HK-2 (cell line): ENCODE data around the gene ACVR2B.

Experiments
- DNase-seq: peaks from one replicate; pipeline ENCODE4 v3.0.0-alpha.2; 2018; ENCODE audit not compliant: unreplicated experiment

ACVR2B gene

DNA sequence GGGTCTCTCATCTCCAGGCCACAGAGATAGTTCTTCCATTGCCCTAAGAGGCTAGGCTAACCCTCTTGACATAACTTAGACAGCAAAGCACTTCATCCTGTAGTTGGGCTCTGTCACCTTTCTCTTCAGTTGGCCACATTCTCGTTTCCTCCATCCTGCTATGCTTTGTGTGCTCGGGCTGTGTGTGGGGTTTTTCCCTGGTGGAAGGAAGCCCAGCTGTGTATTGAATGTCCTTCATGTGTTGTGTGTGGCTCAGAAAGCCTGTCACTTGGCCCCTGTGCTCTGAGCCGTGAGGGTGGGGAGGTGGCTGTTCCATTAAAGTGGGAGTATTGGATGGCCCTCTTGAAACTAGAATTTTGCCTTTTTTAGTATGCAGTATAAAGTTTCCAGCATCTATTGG is 33.6 kb downstream of the ACVR2B start:
- DNase-seq = no peak

GRCh38 chr3:38488949-38489348 is 35.3 kb downstream of the ACVR2B start:
- DNase-seq = no peak

DNA sequence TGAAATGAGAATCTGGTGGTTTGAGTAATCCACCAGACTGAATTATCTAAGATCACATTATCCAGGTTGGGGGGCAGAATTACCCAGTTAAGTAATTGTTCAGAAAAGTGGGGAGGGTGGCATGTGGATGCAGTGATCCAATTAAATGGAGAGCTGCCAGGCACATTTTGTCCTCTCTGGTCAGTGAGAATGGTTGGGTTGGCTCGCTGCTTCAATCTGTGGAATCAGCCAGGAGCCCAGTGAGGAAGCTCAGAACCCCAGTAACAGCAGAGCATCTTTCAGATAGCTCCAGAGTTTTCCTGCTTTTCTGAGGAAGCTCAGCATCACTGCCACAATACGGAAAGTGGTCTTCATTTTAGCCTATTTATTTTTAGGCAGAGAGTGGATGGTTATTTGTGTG is 36.1 kb downstream of the ACVR2B start:
- no peak for DNase-seq

DNA sequence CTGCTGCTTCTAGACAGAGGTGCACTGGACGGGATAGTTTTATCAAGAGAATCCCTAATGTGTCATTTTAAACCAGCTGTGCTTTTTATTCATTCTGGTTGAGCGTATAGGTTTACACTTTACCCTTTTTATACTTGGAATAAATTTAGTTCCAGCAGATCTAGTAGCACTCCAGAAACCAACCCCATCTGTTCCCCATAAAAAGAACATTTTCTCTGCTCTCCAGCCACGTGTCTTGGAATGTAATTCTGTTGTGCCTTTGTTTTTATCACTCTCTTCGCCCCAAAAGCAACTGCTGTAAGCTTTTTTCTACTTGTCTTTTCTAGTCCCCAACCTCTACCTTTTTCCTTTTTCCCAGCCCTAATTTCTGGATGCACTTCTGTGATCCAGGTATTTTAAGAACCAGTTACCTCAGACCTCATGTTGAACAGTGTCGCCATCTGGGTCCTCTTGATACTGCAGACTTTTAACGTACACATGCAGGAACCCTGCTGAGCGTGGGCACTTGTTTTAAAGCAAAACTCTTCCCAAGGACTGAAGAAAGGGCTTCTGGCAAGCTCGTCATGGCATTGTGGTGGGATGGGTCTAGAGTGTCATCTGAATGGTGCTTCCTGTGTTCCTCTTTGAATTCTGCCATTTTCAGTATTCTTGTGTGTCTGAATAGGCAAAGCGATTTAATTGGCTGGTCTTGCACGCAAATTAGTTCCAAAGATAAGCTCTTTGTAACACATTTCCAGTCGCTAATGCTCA is 36.8 kb downstream of the ACVR2B start:
- DNase-seq = no peak

- DNase-seq = no peak
These were observed 37.5 kb downstream of the ACVR2B start for GRCh38 chr3:38491215-38491614.

DNA sequence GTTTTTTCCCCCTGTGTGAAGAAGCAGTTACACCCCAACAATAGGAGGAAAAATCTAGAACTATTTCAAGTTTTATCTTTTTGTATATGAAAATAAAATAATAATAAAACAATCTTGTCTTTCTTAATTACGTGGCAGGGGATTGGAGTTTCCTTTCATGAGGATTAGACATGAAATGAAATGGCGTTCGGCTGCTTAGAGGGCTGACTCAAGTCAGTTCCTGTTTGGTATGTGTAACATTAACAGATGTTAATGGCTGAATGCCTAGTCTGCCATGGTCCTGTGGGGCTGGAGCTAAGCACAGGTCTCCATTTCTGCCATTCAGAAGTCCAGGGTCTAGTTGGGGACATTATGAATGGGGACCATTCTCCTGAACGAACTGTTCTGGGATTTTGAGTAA is 39.3 kb downstream of the ACVR2B start:
- DNase-seq = no peak

- DNase-seq = peak; percentile 93
These were observed 42.6 kb downstream of the ACVR2B start, which contains the start of gene EXOG for GRCh38 chr3:38496131-38496910. TSS of gene EXOG (plus strand) at chr3:38496340. CDS start at chr3:38496368, 28 bp downstream.

DNA sequence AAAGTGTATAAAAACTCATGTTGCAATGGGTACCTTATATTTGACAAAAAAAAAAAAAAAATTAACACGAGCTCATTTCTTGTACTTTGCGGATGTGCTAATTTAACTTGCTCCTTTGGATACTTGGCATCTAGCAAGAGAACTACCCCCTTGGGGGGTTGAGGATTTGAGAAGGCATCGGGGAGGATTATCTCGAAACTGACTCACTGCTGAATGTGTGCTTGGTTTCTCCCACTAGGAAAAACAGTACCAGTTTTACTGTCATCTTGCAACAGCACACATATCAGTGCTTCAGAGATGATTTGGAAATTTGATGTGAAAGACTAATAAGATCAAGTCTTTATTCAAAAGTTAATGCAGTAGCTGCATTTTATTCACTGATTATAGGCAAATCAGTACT is 43.3 kb downstream of the ACVR2B start:
- DNase-seq = no peak

DNA sequence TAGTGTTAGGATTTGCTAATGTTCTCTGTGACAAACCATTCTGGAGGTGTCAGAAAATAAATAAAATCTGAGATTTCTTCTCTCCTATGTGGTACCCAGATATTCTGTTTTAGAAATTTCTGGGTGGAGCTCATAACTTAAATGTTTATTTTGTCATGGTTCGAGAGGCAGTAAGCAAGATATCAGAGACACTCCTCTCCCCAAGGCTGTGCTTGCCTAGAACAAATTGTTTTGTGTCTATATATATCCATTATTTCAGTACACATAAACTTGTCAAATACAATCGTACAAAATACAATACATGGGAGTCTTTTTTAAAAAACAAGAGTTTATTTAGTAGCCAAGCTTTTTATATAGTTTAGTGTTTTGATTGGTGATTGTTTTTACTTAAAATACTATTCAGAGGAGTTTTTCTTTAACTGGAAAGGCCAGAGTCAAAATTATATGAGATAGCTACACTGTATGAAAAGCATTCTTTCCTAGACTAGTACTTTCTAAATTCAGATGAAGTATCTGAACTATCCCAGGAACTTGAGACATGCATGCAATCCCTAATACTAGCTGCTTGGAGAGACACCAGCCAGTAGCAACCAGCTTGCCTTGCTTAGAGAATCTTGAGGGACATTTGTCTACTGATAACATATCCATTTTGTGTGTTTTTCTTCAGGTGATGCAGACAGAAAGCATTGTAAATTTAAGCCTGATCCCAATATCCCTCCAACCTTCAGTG is 47.2 kb downstream of the ACVR2B start:
- DNase-seq = no peak

- no peak for DNase-seq
These were observed 53.4 kb downstream of the ACVR2B start for GRCh38 chr3:38507120-38507519.

DNA sequence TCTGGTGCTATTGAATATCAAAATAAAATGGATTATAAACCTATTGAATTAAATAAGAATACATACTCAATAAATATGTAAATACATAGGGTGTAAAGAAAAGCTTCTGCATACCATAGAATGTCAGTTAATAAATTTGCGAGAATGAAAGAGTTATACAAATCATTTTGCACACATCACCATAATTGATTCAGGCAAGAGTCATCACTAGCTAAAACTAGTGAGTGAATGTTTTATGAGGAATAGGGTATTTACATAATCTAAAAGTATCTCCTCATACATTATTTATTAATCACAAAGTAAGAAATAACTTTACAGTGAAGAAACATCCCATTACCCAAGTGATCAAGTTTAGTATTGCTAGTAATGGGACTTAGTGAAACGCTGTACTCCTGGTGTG is 56.0 kb downstream of the ACVR2B start:
- DNase-seq = no peak

DNA sequence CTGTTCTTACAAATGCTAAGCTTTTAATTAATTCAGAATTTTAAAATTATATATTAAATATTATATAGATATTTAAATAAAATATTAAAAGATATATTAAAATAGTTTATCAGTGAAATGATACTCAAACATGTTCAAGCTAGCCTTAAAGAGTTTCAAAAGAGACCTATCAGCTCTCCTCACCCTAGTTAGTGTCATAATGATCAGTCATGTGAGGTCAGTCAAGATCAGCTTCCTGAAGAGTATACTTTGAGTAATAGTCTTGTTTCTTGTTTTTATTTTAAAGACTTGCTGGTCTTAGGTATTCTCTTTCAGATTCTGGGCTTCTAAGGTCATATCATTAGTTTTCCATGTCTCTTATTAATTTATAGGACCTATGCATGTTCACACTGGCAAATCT is 56.9 kb downstream of the ACVR2B start:
- no peak for DNase-seq

DNA sequence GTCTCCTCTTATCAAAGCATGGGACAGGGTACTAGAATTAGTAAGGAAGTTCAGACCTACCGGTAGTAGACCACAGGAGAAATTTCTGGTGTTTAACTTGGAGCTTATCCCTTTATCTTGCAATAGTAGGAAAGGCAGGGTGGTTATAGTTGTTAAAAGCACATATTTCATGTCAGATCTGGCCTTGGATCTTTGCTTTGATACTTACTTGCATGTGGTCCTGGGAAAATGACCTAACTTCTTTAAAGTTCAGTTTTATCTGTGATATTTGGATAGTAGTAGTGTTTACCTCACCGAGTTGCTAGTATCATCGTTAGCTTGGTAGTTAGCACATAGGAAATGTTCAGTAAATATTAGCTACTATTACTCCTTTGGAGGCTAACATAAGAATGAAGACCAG is 57.9 kb downstream of the ACVR2B start:
- no peak for DNase-seq

GRCh38 chr3:38515367-38515766 is 61.7 kb downstream of the ACVR2B start:
- DNase-seq = no peak

DNA sequence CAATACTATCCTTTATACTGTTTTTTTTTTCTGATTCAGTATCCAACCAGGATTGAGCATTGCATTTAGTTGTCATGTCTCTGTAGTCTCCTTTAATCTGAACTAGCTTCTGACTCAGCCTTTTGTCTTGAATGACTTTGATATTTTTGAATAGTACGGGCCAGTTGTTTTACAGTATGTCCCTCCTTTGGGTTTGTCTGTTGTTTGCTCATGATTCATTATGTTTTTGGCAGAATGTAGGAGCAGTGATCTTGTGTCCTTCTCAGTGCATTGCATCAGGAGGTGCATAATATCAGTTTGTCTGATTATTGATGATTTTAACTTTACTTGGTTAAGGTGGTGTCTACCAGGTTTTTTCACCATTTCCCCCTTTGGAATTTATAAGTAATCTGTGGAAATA is 63.0 kb downstream of the ACVR2B start:
- DNase-seq = no peak

DNA sequence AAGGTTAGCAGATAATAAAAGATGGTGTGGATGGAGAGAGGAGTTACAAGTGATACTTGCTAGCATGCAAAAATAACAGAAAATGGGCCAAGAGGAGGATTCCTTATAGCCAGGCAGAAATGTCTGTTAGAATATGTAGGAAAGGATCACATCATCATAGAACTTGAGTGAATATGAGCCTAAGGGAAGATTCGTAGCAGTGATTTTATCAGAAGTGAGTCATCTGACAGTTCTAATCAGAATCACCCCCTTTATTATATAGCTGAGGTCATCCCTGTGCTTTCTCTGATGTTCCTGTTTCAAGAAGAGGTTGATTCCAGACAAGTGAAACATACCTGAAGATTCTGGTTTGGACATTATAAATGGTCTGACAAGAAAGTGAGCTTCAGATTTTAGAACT is 65.3 kb downstream of the ACVR2B start:
- no peak for DNase-seq

DNA sequence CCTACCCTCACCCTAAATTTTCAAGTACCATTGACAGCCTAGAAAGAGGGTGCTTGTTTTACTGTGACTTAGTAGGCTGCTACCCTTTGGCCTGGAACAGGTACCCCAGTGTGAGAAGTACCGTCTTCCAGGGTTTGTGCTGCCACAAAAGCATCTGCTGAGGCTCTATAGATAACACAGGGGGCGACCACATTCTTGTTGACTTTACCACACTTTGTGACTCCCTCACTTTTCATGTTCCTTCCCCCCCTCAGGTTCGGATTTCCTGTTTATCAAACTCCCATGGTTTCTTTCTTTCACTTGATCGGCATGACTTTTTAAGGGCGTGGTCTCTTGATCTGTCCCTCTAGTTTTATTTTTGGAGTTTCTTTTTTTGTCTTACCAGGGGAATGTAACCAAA is 66.0 kb downstream of the ACVR2B start:
- no peak for DNase-seq

GRCh38 chr3:38521391-38521987 is 67.8 kb downstream of the ACVR2B start:
- DNase-seq = peak; percentile 50

GRCh38 chr3:38522002-38522401 is 68.3 kb downstream of the ACVR2B start:
- DNase-seq = no peak

GRCh38 chr3:38524141-38524739 is 70.5 kb downstream of the ACVR2B start:
- no peak for DNase-seq

DNA sequence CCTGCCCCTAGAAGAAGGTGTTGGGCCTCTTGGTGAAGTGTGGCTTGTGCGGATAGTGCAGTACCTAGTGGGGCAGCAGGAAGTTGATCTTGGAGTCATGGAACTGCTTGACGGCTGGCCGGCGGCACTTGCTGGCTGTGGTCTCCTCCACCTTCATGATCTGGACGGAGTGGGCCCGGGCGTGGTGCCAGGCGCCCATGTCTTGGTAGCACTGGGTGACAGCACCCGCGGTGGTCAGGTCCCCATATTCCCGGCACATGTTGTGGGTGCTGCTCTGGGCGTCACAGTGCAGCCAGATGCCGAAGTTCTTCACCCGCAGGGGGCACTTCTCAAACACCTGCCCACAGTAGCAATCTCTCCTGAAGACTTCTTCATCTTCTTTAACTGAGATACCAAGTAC is 73.1 kb downstream of the ACVR2B start:
- DNase-seq = no peak

DNA sequence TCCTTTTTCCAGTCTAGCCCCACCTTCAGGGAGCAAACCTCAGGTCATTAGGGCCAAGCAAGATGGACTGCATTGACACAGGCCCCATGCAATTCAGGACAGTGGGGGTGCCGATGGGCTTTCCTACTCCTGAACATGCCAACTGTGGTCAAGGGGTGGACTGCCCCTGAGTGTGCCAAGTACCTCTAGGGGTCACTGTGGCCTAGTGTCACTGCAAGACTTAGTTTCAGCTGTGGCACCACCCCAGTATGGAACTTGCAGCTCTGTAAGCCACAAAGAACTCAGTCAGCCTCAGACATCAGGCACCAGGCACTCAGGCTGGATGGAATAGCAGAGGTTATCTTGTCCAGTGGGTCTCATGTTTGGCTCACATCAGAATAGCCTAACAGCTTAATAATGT is 74.8 kb downstream of the ACVR2B start:
- no peak for DNase-seq
